ENCODE results near the gene NRDC. TPM values are rescaled to one million over a fixed set of nuclear protein-coding genes. Genes with fewer than 3 reads are reported as not detected.

The NRDC gene
- total and polyA plus RNA-seq, 2 of the 8 experiments (the other 6 are each of a cell fraction or from before 2014, with no cell fraction given) = 70.2 to 182 TPM

DNA sequence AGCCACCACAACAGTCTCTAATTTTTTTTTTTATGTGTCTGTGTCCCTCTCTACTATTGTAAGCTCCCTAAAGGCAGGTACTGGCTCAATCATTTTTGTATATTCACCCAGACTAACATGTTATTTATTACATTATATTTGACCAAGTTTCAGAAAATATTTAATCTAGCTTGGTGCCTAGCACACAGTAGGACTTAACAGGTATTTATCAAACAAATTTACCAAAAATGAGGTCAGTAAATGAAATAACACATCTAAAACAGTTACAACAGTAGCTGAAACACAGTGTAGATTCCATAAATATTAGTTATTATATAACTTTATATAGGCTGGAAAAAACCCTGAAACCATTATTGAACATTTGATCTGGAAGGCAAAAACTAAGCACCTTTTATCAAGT lies 2.7 kb downstream of the NRDC start:
- Histone ChIP-seq H3K9me3 (ENCODE audit: insufficient read depth in 2 of 2, low read depth in 1 of 2, low read length in 1 of 2) (no peaks in the 10 kb centered on the region), H3K79me2 (ENCODE audit: control insufficient read depth in 1 of 2, insufficient read depth in 2 of 2, low read length in 2 of 2) (peaks cover 19 to 73% of the 10 kb centered on the region in 2 experiments), H3K23ac (ENCODE audit: insufficient read length) (no peak overlapping the region), H3K4me3 (ENCODE audit: extremely low read depth in 1 of 4, insufficient read depth in 2 of 4, low read depth in 3 of 4, low read length in 4 of 4) (peak overlapping the region in 1 of 4 experiments; percentile 12; a peak in 1 of 8 replicates), H2BK120ac (replicated peaks; ENCODE audit: low read depth, low read length) (no peak overlapping the region), H3K4me2 (ENCODE audit: insufficient read depth in 1 of 2, low read depth in 2 of 2, low read length in 2 of 2) (peak overlapping the region in 1 of 2 experiments; percentile 92; a peak in 2 of 4 replicates), H2BK5ac (ENCODE audit: low read depth, low read length) (no peak overlapping the region), H3K79me1 (ENCODE audit: low read depth, low read length) (no peaks in the 10 kb centered on the region), H4K5ac (ENCODE audit: insufficient read length, low read depth, low read length) (no peak overlapping the region), H2BK15ac (ENCODE audit: low read length) (no peak overlapping the region), H2BK20ac (ENCODE audit: low read length) (no peak overlapping the region), H4K91ac (replicated peaks; ENCODE audit: insufficient read length, low read length) (no peak overlapping the region), H3K27me3 (replicated peaks in 1 of 4; ENCODE audit: control insufficient read depth in 3 of 4, extremely low read depth in 1 of 4, insufficient read depth in 3 of 4, low read length in 3 of 4) (no peaks in the 10 kb centered on the region; a peak in 1 of 7 replicates), H4K20me1 (replicated peaks in 1 of 2; ENCODE audit: control insufficient read depth in 1 of 2, insufficient read depth in 2 of 2, low read length in 2 of 2) (peaks cover 0 to 2% of the 10 kb centered on the region in 2 experiments), H2BK12ac (ENCODE audit: low read depth, low read length) (no peak overlapping the region), H3K4me1 (replicated peaks in 1 of 4; ENCODE audit: control insufficient read depth in 3 of 4, insufficient read depth in 4 of 4, low read length in 3 of 4) (peaks cover 2 to 7% (median 3%) of the 10 kb centered on the region in 4 experiments; a peak in 4 of 7 replicates), H3K9ac (replicated peaks in 1 of 4; ENCODE audit: extremely low read depth in 1 of 4, low read depth in 3 of 4, low read length in 3 of 4) (no peak overlapping the region), H3K27ac (ENCODE audit: low read depth, low read length) (no peak overlapping the region), H3K18ac (ENCODE audit: extremely low read depth, low read length) (no peak overlapping the region), H3K4ac (replicated peaks; ENCODE audit: insufficient read length, low read depth, low read length) (no peak overlapping the region), H2AK5ac (ENCODE audit: low read depth, low read length) (no peak overlapping the region), H3K23me2 (ENCODE audit: low read depth, low read length) (peaks cover 5% of the 10 kb centered on the region; the same call in 1 of the 2 replicates), H3K36me3 (ENCODE audit: control insufficient read depth in 2 of 4, insufficient read depth in 4 of 4, low read length in 3 of 4) (no peaks in the 10 kb centered on the region; a peak in 1 of 8 replicates), H3K14ac (ENCODE audit: insufficient read length) (no peak overlapping the region), H3K56ac (replicated peaks; ENCODE audit: insufficient read length, low read depth, low read length) (no peak overlapping the region), H4K8ac (ENCODE audit: extremely low read depth, insufficient read depth, low read length) (no peak overlapping the region), H2AFZ (ENCODE audit: low read length) (no peak overlapping the region)
- FAIRE-seq (no peak), DNase-seq (ENCODE audit: low read depth in 1 of 2, low spot score in 2 of 2) (no peak)
- TF ChIP-seq TCF12 (IDR thresholded peaks at IDR 0.05; ENCODE audit: low read depth, low read length) (no peak), GTF2F1 (IDR thresholded peaks at IDR 0.05; ENCODE audit: borderline replicate concordance, low read depth, low read length) (no peak), RXRA (IDR thresholded peaks at IDR 0.05; ENCODE audit: insufficient read depth, low read depth, low read length) (no peak), MAFK (IDR thresholded peaks at IDR 0.05; ENCODE audit: low read depth, low read length) (no peak), SP4 (IDR thresholded peaks at IDR 0.05; ENCODE audit: low read length) (no peak), SIRT6 (IDR thresholded peaks at IDR 0.05; ENCODE audit: low read length) (no peak), CHD2 (IDR thresholded peaks at IDR 0.05; ENCODE audit: low read length) (no peak), CTBP2 (IDR thresholded peaks at IDR 0.05; ENCODE audit: borderline replicate concordance, insufficient read depth, insufficient read length, low read length) (no peak), SIX5 (IDR thresholded peaks at IDR 0.05; ENCODE audit: low read depth, low read length) (no peak), TBP (IDR thresholded peaks at IDR 0.05; ENCODE audit: low read depth, low read length) (no peak), JUN (IDR thresholded peaks at IDR 0.05; ENCODE audit: low read depth, low read length) (no peak), POLR2A (IDR thresholded peaks at IDR 0.05; ENCODE audit: control extremely low read depth in 1 of 2, low read depth in 2 of 2, low read length in 2 of 2) (no peak)
- TF ChIP-seq, protein P1, sequence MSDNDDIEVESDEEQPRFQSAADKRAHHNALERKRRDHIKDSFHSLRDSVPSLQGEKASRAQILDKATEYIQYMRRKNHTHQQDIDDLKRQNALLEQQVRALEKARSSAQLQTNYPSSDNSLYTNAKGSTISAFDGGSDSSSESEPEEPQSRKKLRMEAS (IDR thresholded peaks at IDR 0.05) = no peak
- ChIA-PET POLR2A (ENCODE audit: partially characterized antibody) (interaction anchor here (0.7 to 1.6 kb wide), 6 partner anchors 11 to 237 kb away, joined by 3 to 4 read pairs (median 3); no protein-coding TSS in a partner anchor), CTCF (ENCODE audit: partially characterized antibody) (interaction anchor here (0.8 to 1.3 kb wide), 4 partner anchors 21 to 127 kb away, joined by 3 to 4 read pairs (median 4); no protein-coding TSS in a partner anchor)

Data from H1 (cell line).